GM04503 (cell line): ENCODE data around the gene LMOD1.
"Not testable (repeated sequence)": the region's sequence is repeated elsewhere in the genome, so short reads cannot be mapped to it uniquely, and the experiment has no call there.

ENCODE experiments used
- DNase-seq: peaks from one replicate; pipeline ENCODE4 v3.0.0-alpha.2; 2012; ENCODE audit warnings: low read depth

The LMOD1 gene

GRCh38 chr1:201859424-201859823 lies 86.9 kb downstream of the LMOD1 start:
- DNase-seq = no peak

GRCh38 chr1:201856722-201857121 lies 89.6 kb downstream of the LMOD1 start:
- not testable (repeated sequence) for DNase-seq

GRCh38 chr1:201851949-201852348 lies 94.4 kb downstream of the LMOD1 start:
- DNase-seq = no peak

GRCh38 chr1:201850053-201850397 lies 96.3 kb downstream of the LMOD1 start:
- DNase-seq = peak; percentile 81

GRCh38 chr1:201849372-201850052 lies 96.8 kb downstream of the LMOD1 start:
- DNase-seq = no peak

- no peak for DNase-seq
Measured at GRCh38 chr1:201848230-201848629, 98.1 kb downstream of the LMOD1 start.

GRCh38 chr1:201847150-201847549 lies 99.2 kb downstream of the LMOD1 start:
- DNase-seq = no peak
